Measurements from ENCODE around the gene QRFP. TPM values are rescaled to one million over a fixed set of nuclear protein-coding genes. Genes with fewer than 3 reads are reported as not detected.
"Not testable (repeated sequence)": the region's sequence is repeated elsewhere in the genome, so short reads cannot be mapped to it uniquely, and the experiment has no call there.

QRFP gene
- total RNA-seq, 1 experiment from 2014 or later = not detected

DNA sequence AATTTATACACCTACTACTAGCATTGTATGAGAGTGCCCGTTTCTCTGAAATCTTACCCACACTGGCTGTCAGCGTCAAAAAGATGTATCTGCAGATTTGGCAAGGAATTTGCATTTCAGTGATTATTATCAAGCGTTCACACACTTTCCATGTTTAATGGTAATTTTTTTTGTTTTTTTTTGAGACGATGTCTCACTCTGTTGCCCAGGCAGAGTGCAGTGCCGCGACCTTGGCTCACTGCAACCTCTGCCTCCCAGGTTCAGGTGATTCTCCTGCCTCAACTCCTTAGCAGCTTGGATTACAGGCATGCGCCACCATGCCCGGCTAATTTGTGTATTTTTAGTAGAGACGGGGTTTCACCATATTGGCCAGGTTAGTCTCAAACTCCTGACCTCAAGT is 47.3 kb downstream of the QRFP start:
- CTCF ChIA-PET = interaction anchor here (0.7 to 1.8 kb wide), 4 partner anchors 14 to 148 kb away, joined by 3 to 4 read pairs (median 4); no protein-coding TSS in a partner anchor
- no peak for DNase-seq (ENCODE audit: unreplicated experiment)
- POLR2A ChIA-PET = interaction anchor here (1.2 kb wide), 1 partner anchor 13 kb away, joined by 3 read pairs; no protein-coding TSS in a partner anchor
- intact Hi-C loops (cut with micrococcal nuclease) = no loop called here
- H3K4me1 Mint-ChIP-seq (ENCODE audit: insufficient read depth, unreplicated experiment) = peaks cover 37% of the 10 kb centered on the region
- TF ChIP-seq, protein P1, sequence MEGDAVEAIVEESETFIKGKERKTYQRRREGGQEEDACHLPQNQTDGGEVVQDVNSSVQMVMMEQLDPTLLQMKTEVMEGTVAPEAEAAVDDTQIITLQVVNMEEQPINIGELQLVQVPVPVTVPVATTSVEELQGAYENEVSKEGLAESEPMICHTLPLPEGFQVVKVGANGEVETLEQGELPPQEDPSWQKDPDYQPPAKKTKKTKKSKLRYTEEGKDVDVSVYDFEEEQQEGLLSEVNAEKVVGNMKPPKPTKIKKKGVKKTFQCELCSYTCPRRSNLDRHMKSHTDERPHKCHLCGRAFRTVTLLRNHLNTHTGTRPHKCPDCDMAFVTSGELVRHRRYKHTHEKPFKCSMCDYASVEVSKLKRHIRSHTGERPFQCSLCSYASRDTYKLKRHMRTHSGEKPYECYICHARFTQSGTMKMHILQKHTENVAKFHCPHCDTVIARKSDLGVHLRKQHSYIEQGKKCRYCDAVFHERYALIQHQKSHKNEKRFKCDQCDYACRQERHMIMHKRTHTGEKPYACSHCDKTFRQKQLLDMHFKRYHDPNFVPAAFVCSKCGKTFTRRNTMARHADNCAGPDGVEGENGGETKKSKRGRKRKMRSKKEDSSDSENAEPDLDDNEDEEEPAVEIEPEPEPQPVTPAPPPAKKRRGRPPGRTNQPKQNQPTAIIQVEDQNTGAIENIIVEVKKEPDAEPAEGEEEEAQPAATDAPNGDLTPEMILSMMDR (IDR thresholded peaks at IDR 0.05; ENCODE audit: unreplicated experiment) = no peak
- no peaks in the 10 kb centered on the region for H3K27me3 Mint-ChIP-seq (ENCODE audit: insufficient read depth, unreplicated experiment)
- H3K27ac Mint-ChIP-seq (ENCODE audit: low read depth, unreplicated experiment) = peak overlapping the region; percentile 10
- no peak overlapping the region for H3K4me3 Mint-ChIP-seq (ENCODE audit: unreplicated experiment)
- H3K36me3 Mint-ChIP-seq (ENCODE audit: insufficient read depth, unreplicated experiment) = peaks cover 45% of the 10 kb centered on the region
- no peaks in the 10 kb centered on the region for H3K9me3 Mint-ChIP-seq (ENCODE audit: unreplicated experiment)
- no TSS peak for BruUV-seq (replicated peaks)

DNA sequence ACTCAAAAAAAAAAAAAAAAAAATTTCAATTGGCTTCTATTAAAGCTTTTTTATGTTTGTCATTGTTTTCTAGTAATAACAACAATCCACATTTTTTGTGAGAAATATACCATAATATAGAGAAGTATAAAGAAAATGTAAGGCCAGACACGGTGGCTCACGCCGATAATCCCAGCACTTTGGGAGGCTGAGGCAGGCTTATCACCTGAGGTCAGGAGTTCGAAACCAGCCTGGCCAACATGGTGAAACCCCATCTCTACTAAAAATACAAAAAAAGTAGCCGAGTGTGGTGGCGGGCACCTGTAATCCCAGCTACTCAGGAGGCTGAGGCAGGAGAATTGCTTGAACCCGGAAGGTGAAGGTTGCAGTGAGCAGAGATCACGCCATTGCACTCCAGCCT is 48.1 kb downstream of the QRFP start:
- H3K4me3 Mint-ChIP-seq (ENCODE audit: unreplicated experiment); H3K27me3 Mint-ChIP-seq (ENCODE audit: insufficient read depth, unreplicated experiment); H3K27ac Mint-ChIP-seq (ENCODE audit: low read depth, unreplicated experiment); H3K9me3 Mint-ChIP-seq (ENCODE audit: unreplicated experiment); DNase-seq (ENCODE audit: unreplicated experiment); BruUV-seq (replicated peaks); intact Hi-C loops (cut with micrococcal nuclease); POLR2A ChIA-PET: not testable (repeated sequence)
- Mint-ChIP-seq H3K36me3 (ENCODE audit: insufficient read depth, unreplicated experiment) (peaks cover 43% of the 10 kb centered on the region), H3K4me1 (ENCODE audit: insufficient read depth, unreplicated experiment) (peaks cover 45% of the 10 kb centered on the region)
- CTCF ChIA-PET = interaction anchor here (0.6 to 0.8 kb wide), 4 partner anchors 82 to 562 kb away, joined by 3 to 9 read pairs (median 3); no protein-coding TSS in a partner anchor

DNA sequence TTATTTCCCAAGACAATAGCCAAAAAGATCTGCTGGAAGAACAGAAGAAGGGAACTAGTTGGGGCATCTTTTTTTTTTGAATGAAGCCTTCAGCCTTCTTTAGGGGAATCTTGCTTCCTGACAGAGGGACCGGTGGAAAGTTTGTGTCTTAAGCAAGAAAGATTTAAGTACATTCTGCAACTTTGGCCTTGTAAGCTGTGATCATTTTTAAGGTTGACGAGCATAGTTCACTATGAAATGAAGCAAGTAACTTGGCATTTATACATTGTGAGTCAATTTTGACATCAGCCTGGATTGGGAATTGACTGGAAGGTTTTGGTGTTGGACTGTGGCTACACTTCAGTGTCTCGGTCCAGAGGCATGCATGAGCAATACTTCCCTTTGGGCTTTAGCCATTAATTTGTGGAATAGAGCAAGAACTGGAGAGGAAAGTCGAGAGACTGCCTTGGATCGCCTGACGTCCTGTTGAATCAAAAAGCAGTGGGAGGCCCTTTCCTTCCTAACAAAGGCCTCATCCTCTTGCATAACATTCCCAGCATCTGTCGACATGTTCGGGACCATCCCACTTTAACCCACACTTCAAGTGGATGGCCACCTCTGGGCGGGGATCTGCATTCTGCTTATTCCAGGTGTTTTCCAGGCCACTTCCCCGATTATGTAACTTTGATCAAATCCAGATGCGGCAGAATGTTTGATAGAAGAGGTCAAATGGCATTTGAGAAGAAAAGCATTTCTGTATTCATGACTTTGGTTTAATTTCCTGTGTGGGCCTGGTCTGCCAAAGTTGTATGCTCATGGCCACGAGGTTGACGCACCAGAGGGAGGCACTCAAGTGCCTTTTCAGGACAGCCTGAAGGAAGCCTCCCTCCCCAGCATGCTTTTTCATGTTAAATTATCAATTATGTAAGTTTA is 49.0 kb downstream of the QRFP start:
- BruUV-seq (replicated peaks) = no TSS peak
- ChIA-PET POLR2A (interaction anchor here (0.6 to 3.1 kb wide), 7 partner anchors 10 to 76 kb away, joined by 3 to 77 read pairs (median 9); partner anchors contain the start of gene ABL1), CTCF (interaction anchor here (0.6 to 3.1 kb wide), 4 partner anchors 18 to 563 kb away, joined by 3 to 17 read pairs (median 4); no protein-coding TSS in a partner anchor)
- peak; percentile 98 for DNase-seq (ENCODE audit: unreplicated experiment)
- Mint-ChIP-seq H3K9me3 (ENCODE audit: unreplicated experiment) (no peaks in the 10 kb centered on the region), H3K36me3 (ENCODE audit: insufficient read depth, unreplicated experiment) (peaks cover 38% of the 10 kb centered on the region), H3K4me3 (ENCODE audit: unreplicated experiment) (peak overlapping the region; percentile 59), H3K27ac (ENCODE audit: low read depth, unreplicated experiment) (peak overlapping the region; percentile 90), H3K27me3 (ENCODE audit: insufficient read depth, unreplicated experiment) (no peaks in the 10 kb centered on the region), H3K4me1 (ENCODE audit: insufficient read depth, unreplicated experiment) (peaks cover 53% of the 10 kb centered on the region)
- TF ChIP-seq, protein P1 (IDR thresholded peaks at IDR 0.05; ENCODE audit: unreplicated experiment) = no peak
- intact Hi-C loops (cut with micrococcal nuclease) = loop anchor here (1.0 kb wide), 2 partner anchors 10 to 66 kb away; no protein-coding TSS in a partner anchor

DNA sequence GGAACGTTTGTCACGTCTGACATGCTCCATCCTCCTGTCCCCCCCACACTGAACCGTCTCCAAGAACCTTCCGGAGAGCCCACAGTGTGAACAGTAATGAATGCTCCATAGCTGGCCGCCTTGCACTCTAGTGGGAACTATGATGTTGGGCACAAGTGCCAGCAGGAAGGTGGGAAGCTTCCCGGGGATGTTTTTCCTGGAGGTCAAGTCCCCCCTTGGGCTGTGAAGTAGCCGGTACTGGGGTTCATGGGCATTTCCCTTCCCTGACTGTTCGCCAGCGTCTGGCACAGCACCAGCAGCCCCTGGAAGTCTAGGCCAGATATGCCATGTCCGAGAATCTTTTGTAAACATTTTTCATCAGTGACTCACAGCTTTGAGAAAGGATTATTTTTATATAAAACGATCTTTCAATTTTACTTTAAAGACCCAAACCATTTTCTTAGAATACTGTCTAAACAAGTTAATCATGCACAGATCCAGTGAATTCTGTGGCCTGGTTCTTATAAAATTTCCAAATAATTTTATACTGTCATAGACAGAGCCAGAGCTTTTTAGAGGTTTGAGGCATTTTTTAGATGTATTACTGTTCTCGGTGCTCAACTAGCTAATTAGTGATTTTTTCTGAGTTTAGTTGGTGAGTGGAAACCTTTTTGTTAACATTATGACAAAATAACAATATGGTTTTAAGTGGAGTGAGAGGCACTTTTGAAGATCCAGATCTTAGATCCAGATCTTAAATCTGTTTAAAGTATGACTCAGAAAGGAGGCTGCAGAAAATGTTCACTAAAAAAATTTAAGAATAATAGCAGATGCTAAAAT is 49.9 kb downstream of the QRFP start:
- Mint-ChIP-seq H3K9me3 (ENCODE audit: unreplicated experiment) (no peaks in the 10 kb centered on the region), H3K4me3 (ENCODE audit: unreplicated experiment) (peak overlapping the region; percentile 59), H3K4me1 (ENCODE audit: insufficient read depth, unreplicated experiment) (peaks cover 62% of the 10 kb centered on the region), H3K36me3 (ENCODE audit: insufficient read depth, unreplicated experiment) (peaks cover 30% of the 10 kb centered on the region), H3K27me3 (ENCODE audit: insufficient read depth, unreplicated experiment) (no peaks in the 10 kb centered on the region), H3K27ac (ENCODE audit: low read depth, unreplicated experiment) (peak overlapping the region; percentile 90)
- DNase-seq (ENCODE audit: unreplicated experiment) = peak; percentile 84
- CTCF ChIA-PET = interaction anchor here (0.6 to 3.1 kb wide), 9 partner anchors 19 to 946 kb away, joined by 3 to 17 read pairs (median 3); no protein-coding TSS in a partner anchor
- TF ChIP-seq, protein P1 (IDR thresholded peaks at IDR 0.05; ENCODE audit: unreplicated experiment) = no peak
- TSS peak; percentile 40 for BruUV-seq (replicated peaks)
- intact Hi-C loops (cut with micrococcal nuclease) = loop anchor here (1.0 kb wide), 2 partner anchors 9 to 65 kb away; no protein-coding TSS in a partner anchor
- POLR2A ChIA-PET = interaction anchor here (0.6 to 3.1 kb wide), 18 partner anchors 9 to 160 kb away, joined by 3 to 77 read pairs (median 4); partner anchors contain the start of gene ABL1

Measured in MCF 10A (cell line).